RWPE2 (cell line): Measurements from ENCODE around the gene FGF10.
A peak's percentile ranks its signal among the peaks of the same experiment; 100 is the strongest.

Experiments
- ATAC-seq: fragments of 200-7000 bp; cut with Tn5 transposase; 3 replicates; pipeline ENCODE4 v1.9.1; 2021; ENCODE audit warnings: low read depth
- DNase-seq: peaks from one replicate; pipeline ENCODE4 v3.0.0-alpha.2; 2020; ENCODE audit warnings: low spot score
- H3K27ac ChIP-seq: fragments of 450-650 bp; 2 replicates; pipeline ENCODE4 v1.5.1; 2017; ENCODE audit warnings: mild to moderate bottlenecking; ENCODE audit not compliant: poor library complexity, severe bottlenecking
- H3K27me3 ChIP-seq: fragments of 250-450 bp; sonication (Bioruptor Pico); 2 replicates; pipeline ENCODE4 v1.5.1; 2021; ENCODE audit warnings: mild to moderate bottlenecking, moderate library complexity; ENCODE audit not compliant: insufficient read depth, poor library complexity, severe bottlenecking
- H3K36me3 ChIP-seq: fragments of 250-450 bp; sonication (Bioruptor Pico); 2 replicates; pipeline ENCODE4 v1.5.1; 2020; ENCODE audit warnings: low read depth, mild to moderate bottlenecking, moderate library complexity
- H3K4me1 ChIP-seq: fragments of 250-450 bp; sonication (Bioruptor Pico); 2 replicates; pipeline ENCODE4 v1.5.1; 2021; ENCODE audit warnings: mild to moderate bottlenecking, moderate library complexity; ENCODE audit not compliant: insufficient read depth, poor library complexity, severe bottlenecking
- H3K4me3 ChIP-seq: fragments of 250-450 bp; sonication (Bioruptor Pico); 2 replicates; pipeline ENCODE4 v1.5.1; 2021; ENCODE audit warnings: mild to moderate bottlenecking, moderate library complexity; ENCODE audit not compliant: severe bottlenecking
- H3K9me3 ChIP-seq: fragments of 250-450 bp; sonication (Bioruptor Pico); 2 replicates; pipeline ENCODE4 v1.5.1; 2021; ENCODE audit warnings: mild to moderate bottlenecking, moderate library complexity; ENCODE audit not compliant: severe bottlenecking
- TF ChIP-seq, protein P1 (sequence below): fragments of 450-650 bp; IDR thresholded peaks from one replicate; pipeline ENCODE4 v1.5.1; 2017; ENCODE audit warnings: mild to moderate bottlenecking, moderate library complexity; ENCODE audit not compliant: poor library complexity, severe bottlenecking

The FGF10 gene

DNA sequence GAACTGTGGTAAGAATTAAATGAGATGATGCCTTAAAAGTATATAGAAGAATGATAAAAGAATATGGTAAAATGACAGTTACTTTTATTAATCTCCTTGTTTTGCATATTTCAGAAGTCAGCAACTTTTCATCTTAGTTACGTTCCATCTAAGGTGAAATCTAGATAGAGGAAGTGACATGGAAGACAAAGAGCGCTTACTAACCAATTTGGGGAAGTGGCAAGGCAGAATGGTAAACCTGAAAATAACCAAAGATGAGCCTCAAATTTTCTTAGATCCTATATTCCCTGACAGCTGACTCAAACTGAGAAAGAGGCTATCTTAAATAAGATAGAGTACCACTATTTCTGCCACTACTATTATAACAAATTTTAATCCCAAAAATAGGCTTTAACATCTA, 52.5 kb downstream of the FGF10 start:
- H3K27ac ChIP-seq: no peak overlapping the region
- no peaks in the 10 kb centered on the region for H3K4me1 ChIP-seq
- TF ChIP-seq, protein P1, sequence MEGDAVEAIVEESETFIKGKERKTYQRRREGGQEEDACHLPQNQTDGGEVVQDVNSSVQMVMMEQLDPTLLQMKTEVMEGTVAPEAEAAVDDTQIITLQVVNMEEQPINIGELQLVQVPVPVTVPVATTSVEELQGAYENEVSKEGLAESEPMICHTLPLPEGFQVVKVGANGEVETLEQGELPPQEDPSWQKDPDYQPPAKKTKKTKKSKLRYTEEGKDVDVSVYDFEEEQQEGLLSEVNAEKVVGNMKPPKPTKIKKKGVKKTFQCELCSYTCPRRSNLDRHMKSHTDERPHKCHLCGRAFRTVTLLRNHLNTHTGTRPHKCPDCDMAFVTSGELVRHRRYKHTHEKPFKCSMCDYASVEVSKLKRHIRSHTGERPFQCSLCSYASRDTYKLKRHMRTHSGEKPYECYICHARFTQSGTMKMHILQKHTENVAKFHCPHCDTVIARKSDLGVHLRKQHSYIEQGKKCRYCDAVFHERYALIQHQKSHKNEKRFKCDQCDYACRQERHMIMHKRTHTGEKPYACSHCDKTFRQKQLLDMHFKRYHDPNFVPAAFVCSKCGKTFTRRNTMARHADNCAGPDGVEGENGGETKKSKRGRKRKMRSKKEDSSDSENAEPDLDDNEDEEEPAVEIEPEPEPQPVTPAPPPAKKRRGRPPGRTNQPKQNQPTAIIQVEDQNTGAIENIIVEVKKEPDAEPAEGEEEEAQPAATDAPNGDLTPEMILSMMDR: no peak
- peaks cover 35% of the 10 kb centered on the region for H3K27me3 ChIP-seq
- no peaks in the 10 kb centered on the region for H3K36me3 ChIP-seq
- no peak for DNase-seq
- no peak for ATAC-seq
- H3K4me3 ChIP-seq: no peak overlapping the region
- H3K9me3 ChIP-seq: no peaks in the 10 kb centered on the region

DNA sequence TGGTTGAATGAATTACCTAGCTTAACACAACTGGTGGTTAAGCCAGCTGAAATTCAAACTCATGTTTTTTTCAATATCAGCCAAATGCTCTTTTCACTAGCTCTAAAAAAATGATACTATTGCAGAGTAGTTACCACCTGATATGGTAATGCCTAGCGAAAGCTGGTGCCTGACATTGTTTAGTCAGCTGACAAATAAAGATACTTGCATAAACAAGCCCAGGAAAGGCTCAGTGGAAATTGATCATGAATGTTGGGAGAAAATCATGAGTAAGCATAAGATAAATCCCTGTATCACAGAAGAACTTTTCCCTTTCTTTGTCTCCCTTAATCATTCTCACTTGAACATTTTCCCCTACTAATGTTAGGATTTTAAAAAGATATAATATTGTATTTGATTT, 54.6 kb downstream of the FGF10 start:
- H3K4me1 ChIP-seq: no peaks in the 10 kb centered on the region
- no peak overlapping the region for H3K27ac ChIP-seq
- H3K9me3 ChIP-seq: no peaks in the 10 kb centered on the region
- H3K36me3 ChIP-seq: no peaks in the 10 kb centered on the region
- TF ChIP-seq, protein P1: no peak
- DNase-seq: no peak
- peaks cover 31% of the 10 kb centered on the region for H3K27me3 ChIP-seq
- ATAC-seq: no peak
- H3K4me3 ChIP-seq: no peak overlapping the region

DNA sequence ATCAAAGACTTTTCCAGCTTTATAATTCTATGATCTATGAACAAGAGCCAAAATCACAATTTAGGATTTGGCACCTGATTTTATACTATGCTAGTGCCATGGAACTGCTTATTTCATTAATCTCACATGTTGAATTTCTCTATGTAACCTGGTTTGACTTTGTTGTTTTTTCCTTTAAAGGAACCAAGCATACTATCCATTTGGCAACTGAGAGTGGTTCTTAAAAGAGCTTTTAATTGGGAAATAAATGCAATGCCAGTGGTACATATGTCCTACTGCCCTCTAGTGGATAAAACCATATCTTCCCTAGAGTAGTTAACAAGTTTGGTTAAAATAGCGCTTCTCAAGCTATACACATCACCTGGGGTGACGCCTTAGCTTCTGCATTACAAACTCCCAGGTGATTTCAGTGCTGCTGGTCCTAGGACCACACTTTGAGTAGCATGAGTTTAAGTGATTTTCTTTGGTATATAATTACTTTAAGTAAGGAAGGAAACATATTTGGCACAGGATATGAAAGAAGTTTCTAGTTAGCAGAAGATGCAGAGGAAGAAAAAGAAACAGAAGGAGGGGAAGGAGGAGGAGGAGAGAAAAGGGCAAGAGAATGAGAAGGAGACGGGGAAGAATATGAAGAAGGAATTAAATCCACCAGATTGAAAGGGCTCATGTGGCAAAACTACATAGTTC, 56.8 kb downstream of the FGF10 start:
- ATAC-seq (peak; percentile 82), DNase-seq (no peak)
- Histone ChIP-seq H3K27me3 (peaks cover 19% of the 10 kb centered on the region), H3K36me3 (no peaks in the 10 kb centered on the region), H3K4me1 (no peaks in the 10 kb centered on the region), H3K9me3 (no peaks in the 10 kb centered on the region), H3K4me3 (no peak overlapping the region), H3K27ac (no peak overlapping the region)
- TF ChIP-seq, protein P1: peak; percentile 93

DNA sequence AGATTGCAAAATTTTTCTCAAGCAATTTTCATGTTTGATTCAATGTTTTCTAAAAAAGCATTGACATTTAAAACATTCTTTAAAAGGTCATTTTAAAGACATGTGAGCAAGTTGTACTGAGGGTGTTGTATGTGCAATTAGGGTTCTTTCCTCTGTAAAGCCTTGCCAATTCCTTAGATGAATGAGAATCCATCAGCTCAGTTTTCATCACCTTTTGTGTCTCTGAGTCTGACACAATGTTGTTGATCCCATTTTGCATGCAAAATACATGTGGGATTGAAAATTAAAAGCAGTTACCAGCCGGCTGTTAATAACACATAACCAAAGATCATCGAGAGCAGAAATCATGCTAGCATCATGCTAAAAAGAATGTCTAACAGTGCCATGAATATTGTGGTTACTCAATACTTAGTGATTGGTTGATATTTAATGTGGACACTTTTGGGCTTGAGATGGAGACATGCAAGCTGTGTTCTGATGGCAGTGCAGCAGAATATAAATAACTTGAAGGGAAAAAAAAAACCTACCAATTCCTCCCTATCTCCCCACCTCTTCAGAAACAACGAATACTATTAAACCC, 57.7 kb downstream of the FGF10 start:
- no peaks in the 10 kb centered on the region for H3K36me3 ChIP-seq
- no peak overlapping the region for H3K4me3 ChIP-seq
- no peak for DNase-seq
- peaks cover 19% of the 10 kb centered on the region for H3K27me3 ChIP-seq
- H3K9me3 ChIP-seq: no peaks in the 10 kb centered on the region
- ATAC-seq: no peak
- H3K4me1 ChIP-seq: no peaks in the 10 kb centered on the region
- TF ChIP-seq, protein P1: no peak
- no peak overlapping the region for H3K27ac ChIP-seq

DNA sequence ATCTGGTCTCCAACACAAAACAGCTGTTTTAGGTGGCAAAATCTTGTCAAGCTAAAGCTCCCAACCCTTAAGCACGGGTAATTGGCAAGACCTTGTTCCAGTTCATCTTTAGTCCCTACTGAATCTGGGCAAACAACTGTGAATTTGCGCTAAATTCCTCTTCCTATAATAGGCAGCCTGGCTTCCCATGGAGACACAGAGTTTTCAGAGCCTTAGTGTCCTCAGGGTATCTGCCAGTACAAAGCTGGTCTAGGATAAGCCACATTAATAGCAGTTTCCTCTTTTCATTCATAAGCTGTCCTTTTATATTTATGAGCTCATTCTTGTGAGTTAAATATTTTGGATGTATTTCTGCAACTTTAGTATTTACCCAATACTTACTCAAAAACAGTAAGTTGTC, 59.5 kb downstream of the FGF10 start:
- H3K27ac ChIP-seq: no peak overlapping the region
- no peak for ATAC-seq

More for the DNA sequence above, 59.5 kb downstream of the FGF10 start:
- H3K9me3 ChIP-seq: no peaks in the 10 kb centered on the region
- no peak overlapping the region for H3K4me3 ChIP-seq
- no peaks in the 10 kb centered on the region for H3K36me3 ChIP-seq
- no peaks in the 10 kb centered on the region for H3K4me1 ChIP-seq
- H3K27me3 ChIP-seq: peaks cover 15% of the 10 kb centered on the region
- DNase-seq: no peak
- TF ChIP-seq, protein P1: no peak
